GM19395 (cell line): ENCODE results near the gene RASSF8.

Experiments used
- ATAC-seq: cut with Tn5 transposase; IDR thresholded peaks from one replicate; pipeline ENCODE4 v1.9.1; 2021; ENCODE audit warnings: mild to moderate bottlenecking, moderate library complexity; ENCODE audit not compliant: unreplicated experiment

The RASSF8 gene

GRCh38 chr12:25992026-25992782 is 33.7 kb downstream of the RASSF8 start:
- ATAC-seq = no peak

DNA sequence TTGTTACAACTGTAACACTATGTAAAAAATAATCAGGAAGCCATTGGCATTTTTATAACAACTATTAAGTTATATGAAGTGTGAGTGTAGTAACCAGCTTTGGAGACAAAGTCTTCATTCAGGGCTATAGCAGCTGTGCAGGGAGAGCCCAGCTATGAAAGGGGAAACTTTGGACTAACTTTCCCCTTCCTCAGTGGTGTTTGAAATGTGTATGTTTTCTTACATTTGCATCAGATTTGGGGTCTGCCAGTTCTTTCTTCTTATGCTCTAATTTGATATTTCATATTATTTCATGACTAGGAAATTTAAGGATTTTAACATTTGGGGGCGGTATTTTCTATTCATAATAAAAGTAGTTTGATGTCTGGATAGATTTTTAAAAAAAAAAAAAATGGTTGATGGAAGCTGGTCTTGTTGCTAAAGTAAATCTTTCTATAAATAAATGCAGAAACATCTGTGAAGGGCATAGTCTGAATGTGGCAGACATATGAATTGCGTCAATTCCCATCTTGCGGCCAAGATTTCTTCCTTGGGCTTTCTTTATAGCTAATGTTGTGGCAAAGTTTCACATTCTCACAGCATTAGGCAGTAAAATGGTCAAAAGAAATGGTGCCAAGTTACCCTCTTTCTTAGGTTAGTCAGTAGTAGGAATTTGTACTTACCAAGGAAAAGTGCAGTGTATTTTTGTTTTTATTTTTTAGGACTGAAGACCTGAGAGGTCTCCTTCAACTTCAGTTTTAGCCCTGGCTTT is 35.6 kb downstream of the RASSF8 start:
- no peak for ATAC-seq

- ATAC-seq = no peak
Measured at GRCh38 chr12:25994901-25995625, 36.6 kb downstream of the RASSF8 start.

DNA sequence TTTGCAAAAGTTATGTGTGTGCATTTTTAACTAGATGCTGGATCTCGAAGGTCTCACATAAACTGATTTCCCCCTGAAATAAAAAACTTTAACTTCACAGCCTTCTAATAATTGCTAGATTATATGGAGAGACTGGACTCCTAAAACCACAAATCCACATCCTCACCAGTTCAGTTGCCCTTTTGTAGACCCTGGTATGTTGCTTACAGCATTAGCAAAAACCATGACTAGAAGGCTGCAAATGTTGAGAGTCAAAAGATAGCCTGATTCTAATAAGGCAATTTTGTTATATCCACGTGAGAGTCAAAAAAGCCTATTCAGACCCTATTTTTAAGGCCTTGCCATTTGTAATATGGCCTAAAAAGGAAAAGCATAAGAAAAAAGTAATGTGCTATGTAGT is 37.4 kb downstream of the RASSF8 start:
- ATAC-seq = no peak

DNA sequence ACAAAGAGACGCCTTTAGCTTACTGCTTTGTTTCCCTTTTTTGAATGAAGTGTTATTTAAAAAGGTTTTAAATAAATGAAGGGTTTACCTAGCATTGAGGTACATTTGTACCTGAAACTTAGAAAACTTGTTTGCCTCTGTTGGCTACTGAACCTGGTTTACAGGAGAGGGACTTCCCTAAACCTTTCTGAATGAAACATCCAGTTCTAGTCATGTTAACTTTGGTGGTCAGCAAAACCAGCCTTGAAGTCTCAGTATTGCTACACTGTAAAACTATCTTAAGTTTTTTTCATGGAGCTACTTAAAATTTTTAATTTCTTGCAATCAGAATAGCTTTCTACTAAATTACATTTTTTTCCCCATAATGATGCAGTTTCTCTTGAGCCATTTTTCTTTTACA is 38.2 kb downstream of the RASSF8 start:
- ATAC-seq = no peak

- no peak for ATAC-seq
Measured at GRCh38 chr12:25997201-25997963, 38.9 kb downstream of the RASSF8 start.

DNA sequence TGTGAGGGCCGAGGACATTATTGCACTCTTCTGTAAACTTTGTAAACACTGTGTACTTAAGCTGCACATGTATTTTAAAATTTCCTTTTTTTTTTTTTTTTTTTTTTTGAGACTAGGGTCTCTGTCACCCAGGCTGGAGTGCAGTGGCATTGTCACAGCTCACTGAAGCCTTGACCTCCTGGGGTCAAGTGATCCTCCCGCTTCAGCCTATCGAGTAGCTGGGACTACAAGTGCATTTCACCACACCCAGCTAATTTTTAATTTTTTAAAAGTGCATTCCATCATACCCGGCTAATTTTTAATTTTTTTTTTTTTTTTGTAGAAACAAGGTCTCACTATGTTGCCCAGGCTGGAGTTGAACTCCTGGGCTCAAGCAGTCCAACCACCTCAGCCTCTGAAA is 42.4 kb downstream of the RASSF8 start:
- ATAC-seq = no peak

GRCh38 chr12:26001530-26001929 is 43.0 kb downstream of the RASSF8 start:
- no peak for ATAC-seq

- ATAC-seq = no peak
Measured at GRCh38 chr12:26003065-26003464, 44.6 kb downstream of the RASSF8 start.

- ATAC-seq = no peak
Measured at GRCh38 chr12:26007566-26007965, 49.1 kb downstream of the RASSF8 start.

DNA sequence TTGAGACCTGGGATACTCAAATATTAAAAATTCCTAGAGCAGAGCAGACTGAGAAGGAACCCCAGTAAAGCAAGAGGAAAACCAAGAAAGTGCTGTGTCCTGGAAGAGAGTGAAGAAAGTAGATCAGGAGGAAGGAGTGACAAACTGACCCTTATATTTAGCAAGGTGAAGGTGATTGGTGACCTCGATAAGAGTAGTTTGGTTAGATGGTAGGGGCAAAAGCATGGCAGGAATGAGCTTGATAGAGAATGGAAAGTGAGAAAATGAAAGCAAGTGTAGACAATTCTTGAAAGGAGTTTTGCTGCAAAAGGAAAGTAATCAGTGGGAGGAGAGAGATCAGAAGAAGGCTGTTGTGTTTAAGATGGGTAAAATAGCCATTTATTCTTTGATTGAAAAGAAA is 51.1 kb downstream of the RASSF8 start:
- ATAC-seq = no peak

- ATAC-seq = no peak
Measured at GRCh38 chr12:26010293-26010821, 51.9 kb downstream of the RASSF8 start.

DNA sequence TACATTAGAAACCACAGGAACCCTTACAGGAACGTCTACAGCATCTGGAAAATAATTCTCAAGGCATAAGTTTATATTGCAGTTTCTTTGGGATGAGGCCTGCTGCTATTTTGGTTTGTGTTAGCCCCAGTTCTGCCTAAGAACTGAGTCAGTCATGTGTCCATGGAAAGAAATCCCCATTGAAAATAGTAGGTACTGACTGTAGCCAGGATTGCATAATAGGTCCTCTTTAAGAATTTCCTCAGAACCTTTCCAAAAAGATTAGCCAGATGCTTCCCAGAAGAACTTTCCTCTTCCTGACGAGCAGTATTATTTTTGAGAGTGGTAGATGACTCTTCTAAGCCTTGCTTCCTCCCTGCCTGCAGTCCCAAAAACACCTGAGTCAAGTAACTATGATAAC is 52.6 kb downstream of the RASSF8 start:
- no peak for ATAC-seq

- no peak for ATAC-seq
Measured at GRCh38 chr12:26014085-26014484, 55.6 kb downstream of the RASSF8 start.

DNA sequence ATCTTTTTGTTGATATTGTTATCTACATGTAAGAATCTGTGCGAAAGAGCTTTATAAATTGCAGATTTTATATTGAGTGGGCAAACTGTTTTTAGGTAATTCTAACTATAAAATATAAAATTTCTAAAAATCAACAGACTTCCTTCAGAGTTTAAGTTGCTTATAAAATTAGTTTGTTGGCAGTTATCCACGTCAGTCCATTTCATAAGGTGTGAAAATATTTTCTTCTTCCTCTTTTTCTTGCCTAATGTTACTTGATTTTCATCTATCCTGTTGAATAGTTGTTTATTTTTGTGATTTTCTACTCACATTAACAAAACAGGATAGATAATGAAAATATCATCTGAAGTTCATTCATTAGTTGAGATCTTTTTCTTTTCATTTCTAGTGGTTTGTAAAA is 58.0 kb downstream of the RASSF8 start:
- ATAC-seq = no peak

DNA sequence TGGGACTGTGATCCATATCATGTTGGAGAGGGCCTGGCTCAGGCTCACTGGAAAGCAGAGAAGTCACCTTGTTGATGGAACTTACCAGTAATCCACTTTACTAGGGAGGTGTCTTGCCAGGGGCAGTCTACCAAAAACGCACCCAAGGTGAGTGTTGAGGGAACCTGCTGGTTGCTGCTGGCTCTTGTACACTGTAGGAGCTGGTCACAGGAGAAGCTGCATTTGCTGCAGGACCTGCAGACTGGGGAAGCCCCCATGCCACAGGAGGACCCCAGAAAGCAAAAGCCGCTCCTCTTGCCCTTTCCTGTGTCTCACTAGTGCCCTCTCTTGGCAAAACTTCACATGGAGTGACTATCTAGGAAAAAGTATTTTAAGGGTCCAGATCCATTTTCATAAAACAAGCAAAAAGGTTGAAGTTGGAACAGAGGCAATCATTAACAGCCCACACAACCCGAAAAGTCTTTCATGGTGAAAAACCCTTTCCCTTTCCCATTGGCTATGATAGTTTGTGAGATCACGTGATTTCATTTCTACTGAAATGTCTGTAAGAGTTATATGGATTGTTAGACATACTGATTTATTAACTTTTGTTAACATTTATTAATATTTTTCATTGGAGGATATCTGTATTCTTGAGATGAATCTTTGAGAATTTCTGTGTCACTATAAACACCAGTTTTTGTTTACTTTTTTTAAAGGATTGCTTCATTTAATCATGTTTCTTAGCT is 59.2 kb downstream of the RASSF8 start:
- ATAC-seq = no peak

- ATAC-seq = no peak
Measured at GRCh38 chr12:26018926-26019325, 60.4 kb downstream of the RASSF8 start.

DNA sequence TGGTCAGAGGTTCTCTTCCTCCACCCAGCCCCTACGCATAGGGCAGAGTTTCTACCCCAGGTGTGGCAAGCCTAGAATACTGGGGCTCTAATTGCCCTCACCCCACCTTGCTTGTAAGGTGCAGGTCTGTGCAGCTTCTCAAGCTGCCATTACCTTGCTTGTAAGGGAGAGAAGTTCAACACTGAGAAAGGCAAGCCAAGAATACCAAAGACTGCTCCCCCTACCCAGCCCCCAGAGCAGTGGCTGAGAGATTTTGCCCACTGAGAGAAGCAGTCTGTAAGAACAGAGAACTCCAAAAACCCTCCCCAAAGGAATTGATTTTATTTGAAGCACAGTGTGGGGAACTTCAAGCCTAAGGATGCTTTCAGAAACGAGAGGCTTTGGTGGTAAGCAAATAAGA is 63.1 kb downstream of the RASSF8 start:
- no peak for ATAC-seq

DNA sequence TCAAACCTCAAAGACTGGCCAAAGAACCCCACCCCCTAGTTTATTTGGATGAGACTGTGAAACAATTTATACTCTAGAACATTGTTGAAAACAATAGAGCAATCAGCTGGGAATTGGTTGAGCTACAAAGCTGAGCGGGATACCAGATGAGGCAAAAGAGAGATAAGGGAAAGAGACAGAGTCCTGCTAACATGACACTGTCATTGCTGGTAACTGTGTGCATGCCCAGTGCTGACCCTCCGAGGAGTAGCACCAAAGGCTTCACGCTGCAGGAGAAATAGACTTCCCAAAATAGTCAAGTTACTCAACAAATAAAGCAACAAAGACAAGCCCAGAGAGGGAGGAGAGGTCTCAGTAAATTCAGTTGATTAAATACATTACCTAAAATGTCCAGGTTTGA is 63.6 kb downstream of the RASSF8 start:
- no peak for ATAC-seq

GRCh38 chr12:26026713-26027112 is 68.2 kb downstream of the RASSF8 start:
- no peak for ATAC-seq
